SK-N-MC (cell line): Measurements from ENCODE around the gene FCN2.

Experiments
- DNase-seq: peaks from one replicate; pipeline ENCODE4 v3.0.0-alpha.2; 2011; ENCODE audit warnings: low read depth, low spot score
- H3K27ac ChIP-seq: fragments of 200-600 bp; sonication (generic); 2 replicates; pipeline ENCODE4 v1.5.1; 2016; ENCODE audit warnings: mixed run types
- H3K36me3 ChIP-seq: fragments of 200-600 bp; sonication (generic); 2 replicates; pipeline ENCODE4 v1.6.1; 2017; ENCODE audit warnings: antibody characterized with exemption, low read length, mixed read lengths; ENCODE audit not compliant: insufficient read depth
- H3K4me3 ChIP-seq: fragments of 200-600 bp; sonication (generic); 2 replicates; pipeline ENCODE4 v1.5.1; 2016
- H3K9ac ChIP-seq: fragments of 200-600 bp; sonication (generic); 2 replicates; pipeline ENCODE4 v1.8.0; 2017; ENCODE audit warnings: mixed run types, mixed read lengths; ENCODE audit not compliant: insufficient read length
- H3K9me3 ChIP-seq: fragments of 200-600 bp; sonication (generic); 2 replicates; pipeline ENCODE4 v1.6.1; 2017; ENCODE audit warnings: low read depth, mild to moderate bottlenecking, antibody characterized with exemption, low read length, moderate library complexity, mixed read lengths
- EZH2 ChIP-seq: fragments of 200-600 bp; sonication (generic); IDR thresholded peaks from one replicate; pipeline ENCODE4 v1.6.1; 2017; ENCODE audit warnings: antibody characterized with exemption
- FOXP2 ChIP-seq: optimal IDR thresholded peaks from 2 replicates; pipeline ENCODE3; 2011; ENCODE audit warnings: mild to moderate bottlenecking, moderate library complexity; ENCODE audit not compliant: insufficient read depth; ENCODE audit errors: extremely low read length, control extremely low read depth
- POLR2AphosphoS5 ChIP-seq: IDR thresholded peaks from 2 replicates; pipeline ENCODE4 v1.6.1; 2012; ENCODE audit warnings: mild to moderate bottlenecking, low read depth, low read length, borderline replicate concordance

The FCN2 gene

DNA sequence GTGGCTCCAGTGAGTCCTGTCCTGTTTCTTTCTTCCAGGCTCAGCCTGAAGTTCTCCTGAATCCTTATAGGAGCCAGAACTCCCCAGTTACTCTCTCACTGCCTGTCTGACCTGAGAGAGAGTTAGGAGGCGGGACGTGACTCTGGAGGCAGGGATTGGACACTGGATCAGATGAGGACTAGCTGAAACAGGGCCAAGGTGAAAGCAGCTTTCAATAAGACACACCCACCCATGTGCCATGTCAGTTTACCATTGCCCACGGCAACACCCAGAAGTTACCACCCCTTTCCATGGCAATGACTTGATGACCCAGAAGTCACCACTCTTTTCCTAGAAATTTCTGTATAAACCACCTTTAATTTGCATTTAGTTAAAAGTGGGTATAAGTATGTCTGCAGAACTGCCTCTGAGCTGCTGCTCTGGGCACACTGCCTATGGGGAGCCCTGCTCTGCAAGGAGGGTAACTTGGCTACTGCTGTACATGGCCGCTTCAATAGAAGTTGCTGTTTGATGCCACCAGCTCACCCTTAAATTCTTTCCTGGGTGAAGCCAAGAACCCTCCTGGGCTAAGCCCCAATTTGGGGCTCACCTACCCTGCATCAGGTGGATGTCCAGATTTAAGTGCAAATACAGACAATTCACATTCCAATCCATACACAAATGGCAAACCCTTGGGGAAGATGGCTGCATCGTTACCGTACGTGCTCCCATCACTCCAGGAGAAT is 13.7 kb downstream of the FCN2 start:
- no peak overlapping the region for H3K4me3 ChIP-seq
- no peaks in the 10 kb centered on the region for H3K36me3 ChIP-seq
- TF ChIP-seq POLR2AphosphoS5 (no peak), FOXP2 (no peak), EZH2 (no peak)
- H3K9me3 ChIP-seq = no peaks in the 10 kb centered on the region; the same call in 1 of the 2 replicates
- no peak for DNase-seq
- H3K27ac ChIP-seq = no peak overlapping the region
- H3K9ac ChIP-seq = no peak overlapping the region

DNA sequence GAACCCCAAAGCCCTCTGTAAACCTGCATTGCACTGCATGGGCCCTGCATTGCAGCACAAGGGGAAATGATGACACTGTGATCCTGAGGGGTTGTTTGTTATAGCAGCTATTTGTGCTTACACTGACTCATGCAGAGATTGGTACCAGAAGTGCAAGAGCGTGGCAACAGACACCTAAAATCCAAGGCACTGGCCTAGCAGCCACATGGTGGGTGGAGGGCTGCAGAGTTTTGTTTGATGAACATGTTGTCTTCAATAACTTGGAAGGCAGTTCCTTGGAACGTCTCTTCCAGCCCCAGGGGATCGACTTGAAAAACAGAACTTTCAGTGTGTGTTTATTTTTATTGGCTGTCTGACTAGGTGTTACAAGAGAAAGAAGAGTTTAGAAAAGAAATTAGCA is 14.5 kb downstream of the FCN2 start:
- DNase-seq = no peak
- TF ChIP-seq POLR2AphosphoS5 (no peak), EZH2 (no peak), FOXP2 (no peak)
- H3K27ac ChIP-seq = peak overlapping the region; percentile 97

DNA sequence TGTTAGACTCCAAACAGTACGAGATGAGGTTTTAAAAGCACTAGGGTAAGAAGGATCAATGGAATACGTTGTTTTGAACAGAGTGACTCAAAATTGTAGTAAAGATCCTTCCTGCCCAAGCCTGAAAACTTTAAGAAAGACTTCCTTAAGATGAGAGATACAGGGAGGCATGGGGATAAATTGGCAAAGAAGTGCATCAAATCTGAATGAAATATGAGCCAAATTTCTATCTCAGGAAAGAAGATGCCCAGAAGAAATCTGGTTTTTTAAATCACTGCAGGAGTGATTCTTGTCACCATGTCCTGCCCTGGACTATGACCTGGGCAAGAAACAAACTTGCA is 14.9 kb downstream of the FCN2 start:
- no peak for TF ChIP-seq FOXP2
- no peak for TF ChIP-seq EZH2
- TF ChIP-seq POLR2AphosphoS5 = no peak
- peak overlapping the region; percentile 25 for H3K9ac ChIP-seq
- H3K9me3 ChIP-seq = no peaks in the 10 kb centered on the region; the same call in 1 of the 2 replicates
- no peaks in the 10 kb centered on the region for H3K36me3 ChIP-seq
- no peak for DNase-seq
- H3K27ac ChIP-seq = peak overlapping the region; percentile 97
- peak overlapping the region; percentile 65 for H3K4me3 ChIP-seq

More for the DNA sequence above, 14.5 kb downstream of the FCN2 start:
- H3K4me3 ChIP-seq = peak overlapping the region; percentile 65
- H3K9ac ChIP-seq = peak overlapping the region; percentile 25
- H3K36me3 ChIP-seq = no peaks in the 10 kb centered on the region
- H3K9me3 ChIP-seq = no peaks in the 10 kb centered on the region; the same call in 1 of the 2 replicates

DNA sequence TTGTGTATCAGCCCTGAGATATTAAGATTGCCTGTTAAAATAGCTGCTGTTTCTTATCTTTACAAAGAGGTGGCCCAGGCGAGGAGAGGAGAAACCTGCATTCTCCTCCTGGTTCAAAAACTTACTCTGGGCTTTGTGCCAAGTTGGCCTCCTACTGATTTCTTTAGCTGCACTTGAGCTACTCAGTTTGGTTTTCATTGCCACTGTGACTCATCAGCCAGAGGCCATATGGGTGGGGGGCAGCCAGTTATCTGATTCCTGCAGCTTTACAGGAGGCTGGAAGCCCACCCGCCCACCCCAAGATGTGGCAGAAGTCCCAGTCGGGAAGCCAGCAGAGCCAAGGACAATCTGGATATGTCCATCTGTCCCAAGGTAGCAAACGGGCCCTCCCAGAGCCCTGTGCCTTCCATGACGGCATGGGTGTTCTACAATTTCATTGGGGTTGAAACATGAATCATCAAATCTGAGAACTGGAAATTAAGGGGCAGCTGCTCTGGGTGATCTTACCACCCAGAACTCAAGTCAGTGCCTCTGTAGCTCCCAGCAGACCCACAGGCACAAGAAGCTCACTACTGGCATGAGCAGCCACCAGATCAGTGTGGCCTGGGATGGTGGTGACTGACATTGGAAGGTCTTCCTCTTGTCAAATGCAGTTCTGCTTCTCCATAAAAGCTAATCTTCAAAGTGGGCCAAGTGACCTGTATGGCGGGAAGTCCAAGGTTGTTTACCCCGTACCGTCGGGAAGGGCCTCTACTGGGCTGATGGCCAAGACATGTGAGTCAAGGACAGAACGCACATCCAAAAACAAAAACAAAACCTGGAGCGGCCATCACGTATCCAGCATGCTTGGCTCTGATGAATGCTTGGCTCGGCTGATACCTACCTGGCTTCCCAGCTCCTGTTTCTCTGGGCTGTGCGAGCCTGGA is 15.6 kb downstream of the FCN2 start:
- peak; percentile 93 for DNase-seq

DNA sequence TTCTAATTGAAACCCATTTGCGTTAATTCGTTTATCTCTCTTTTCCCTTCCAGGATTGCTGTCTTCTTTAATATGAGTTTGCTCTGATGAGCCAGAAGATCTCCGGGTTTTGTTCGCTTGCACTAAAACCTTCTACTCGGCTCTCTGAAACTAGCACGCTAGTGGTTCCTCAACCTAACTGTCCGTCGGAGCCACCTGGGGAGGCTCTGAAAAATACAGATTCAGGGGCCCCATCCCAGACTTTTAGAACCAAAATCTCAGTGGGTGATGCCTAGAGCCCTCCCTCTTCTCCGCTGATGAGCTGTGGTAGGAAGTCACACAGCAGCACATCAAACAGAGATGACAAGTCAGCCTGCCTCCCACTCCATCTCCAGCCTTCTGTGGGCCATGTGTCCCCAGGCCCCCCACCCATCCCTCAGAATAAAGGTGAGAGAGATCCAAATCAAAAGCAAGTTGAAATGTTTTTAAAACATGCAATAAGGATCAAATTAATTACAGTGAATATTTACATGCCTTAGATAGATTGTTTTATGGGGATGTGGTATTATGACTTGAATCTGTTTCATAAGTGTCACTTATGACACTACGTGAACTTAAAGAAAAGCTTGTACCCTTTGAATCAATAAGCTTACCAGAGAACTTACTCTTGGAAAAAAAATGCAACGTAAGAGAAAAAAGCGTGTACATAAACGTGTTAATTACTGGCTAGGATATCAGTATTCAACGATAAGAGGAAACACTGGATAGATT is 16.4 kb downstream of the FCN2 start:
- Histone ChIP-seq H3K9ac (no peak overlapping the region), H3K36me3 (no peaks in the 10 kb centered on the region), H3K27ac (peak overlapping the region; percentile 86; the same call in 1 of the 2 replicates), H3K4me3 (no peak overlapping the region), H3K9me3 (no peaks in the 10 kb centered on the region; the same call in 1 of the 2 replicates)
- no peak for DNase-seq
- TF ChIP-seq POLR2AphosphoS5 (no peak), FOXP2 (no peak), EZH2 (no peak)

More for the DNA sequence above, 15.6 kb downstream of the FCN2 start:
- H3K27ac ChIP-seq = peak overlapping the region; percentile 97
- no peaks in the 10 kb centered on the region; the same call in 1 of the 2 replicates for H3K9me3 ChIP-seq
- no peaks in the 10 kb centered on the region for H3K36me3 ChIP-seq
- H3K9ac ChIP-seq = no peak overlapping the region
- TF ChIP-seq EZH2 = no peak
- H3K4me3 ChIP-seq = peak overlapping the region; percentile 65

DNA sequence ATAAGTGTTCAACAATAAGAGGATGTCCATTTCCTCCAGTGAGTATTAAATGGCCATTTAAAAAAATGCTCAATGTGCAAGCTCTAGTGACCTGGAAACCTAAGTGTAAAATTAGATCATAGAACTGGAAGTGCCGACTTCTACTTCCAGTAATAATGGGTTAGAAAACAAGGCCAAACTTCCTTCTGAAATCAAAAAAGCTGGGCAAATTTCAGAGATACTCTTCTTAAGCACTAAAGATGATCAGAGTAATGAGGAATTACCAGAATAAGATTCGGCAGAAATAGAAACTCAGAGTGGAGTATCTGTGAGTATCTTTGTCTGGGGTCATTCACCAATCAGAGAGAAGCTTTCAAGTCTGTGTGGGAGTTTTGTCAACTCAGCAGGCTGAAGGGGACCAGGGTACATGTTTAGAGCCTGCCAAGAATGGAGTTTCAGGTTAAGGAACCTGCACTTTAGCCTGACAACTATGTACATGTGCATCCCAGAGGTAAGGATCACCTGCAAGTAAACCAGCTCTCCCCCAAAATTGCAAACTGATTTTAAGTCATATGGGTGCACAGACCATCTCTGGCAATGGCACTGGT is 17.1 kb downstream of the FCN2 start:
- Histone ChIP-seq H3K4me3 (no peak overlapping the region), H3K9ac (no peak overlapping the region), H3K27ac (no peak overlapping the region), H3K36me3 (no peaks in the 10 kb centered on the region), H3K9me3 (no peaks in the 10 kb centered on the region; the same call in 1 of the 2 replicates)
- DNase-seq = no peak
- TF ChIP-seq EZH2 (no peak), POLR2AphosphoS5 (no peak)

DNA sequence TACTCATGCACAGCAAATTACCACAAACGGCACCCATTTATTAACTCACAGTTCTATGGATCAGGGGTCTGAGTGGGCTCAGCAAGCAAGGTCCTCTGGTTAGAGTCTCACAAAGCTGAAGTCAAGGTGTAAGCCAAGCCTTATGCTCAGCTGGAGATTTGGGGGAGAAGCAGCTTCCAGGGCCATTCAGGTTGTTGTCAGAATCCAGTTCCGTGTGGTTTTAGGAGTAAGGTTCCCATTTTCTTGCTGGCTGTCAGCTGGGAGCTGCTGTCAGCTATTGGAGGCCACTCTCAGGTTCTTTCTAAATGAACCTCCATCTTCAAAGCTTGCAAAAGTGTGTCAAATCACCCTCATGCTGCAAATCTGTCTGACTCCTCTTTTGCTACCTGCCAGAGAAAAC is 17.7 kb downstream of the FCN2 start:
- Histone ChIP-seq H3K4me3 (no peak overlapping the region), H3K27ac (no peak overlapping the region), H3K9ac (no peak overlapping the region), H3K9me3 (no peaks in the 10 kb centered on the region; the same call in 1 of the 2 replicates), H3K36me3 (no peaks in the 10 kb centered on the region)
- no peak for DNase-seq
- TF ChIP-seq EZH2 (no peak), FOXP2 (no peak), POLR2AphosphoS5 (no peak)

DNA sequence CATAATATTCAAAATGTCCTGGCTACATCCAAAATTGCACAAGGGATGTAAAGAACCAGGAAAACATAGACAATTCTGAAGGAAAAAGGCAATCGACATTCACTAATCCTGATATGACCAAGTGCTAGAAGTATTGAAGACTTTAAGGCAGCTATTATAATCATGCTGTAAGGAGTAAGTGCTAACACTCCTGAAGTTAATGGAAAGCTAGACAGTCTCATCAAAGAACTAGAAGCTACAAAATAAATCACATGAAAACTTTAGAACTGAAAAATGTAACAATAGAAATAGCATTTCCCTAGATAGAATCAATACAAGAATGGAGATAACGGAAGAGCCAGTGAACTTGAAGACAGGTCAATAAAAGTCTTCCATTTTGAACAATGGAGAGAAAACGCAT is 18.6 kb downstream of the FCN2 start:
- H3K27ac ChIP-seq = no peak overlapping the region
- no peaks in the 10 kb centered on the region for H3K36me3 ChIP-seq
- no peak for DNase-seq
- no peaks in the 10 kb centered on the region; the same call in 1 of the 2 replicates for H3K9me3 ChIP-seq
- no peak overlapping the region for H3K4me3 ChIP-seq
- no peak overlapping the region for H3K9ac ChIP-seq
- TF ChIP-seq EZH2 = no peak
- no peak for TF ChIP-seq POLR2AphosphoS5
- TF ChIP-seq FOXP2 = no peak
